GM06990 (cell line): ENCODE data around the gene PKD2L1.

ENCODE experiments used
- DNase-seq: peaks from one replicate; pipeline ENCODE4 v3.0.0-alpha.2; 2011; ENCODE audit not compliant: insufficient read length; ENCODE audit errors: extremely low read depth
- H3K27me3 ChIP-seq: replicated peaks from 2 replicates; pipeline ENCODE4 v1.6.0; 2011; ENCODE audit warnings: low read length; ENCODE audit not compliant: control insufficient read depth, insufficient read depth
- H3K36me3 ChIP-seq: 2 replicates; pipeline ENCODE4 v1.5.1; 2011; ENCODE audit warnings: low read length; ENCODE audit not compliant: control insufficient read depth, insufficient read depth
- H3K4me3 ChIP-seq: replicated peaks from 2 replicates; pipeline ENCODE4 v1.5.1; 2011; ENCODE audit warnings: low read depth, mild to moderate bottlenecking, control low read depth, low read length
- TF ChIP-seq, protein P1 (sequence below): IDR thresholded peaks from 2 replicates; pipeline ENCODE4 v1.5.1; 2011; ENCODE audit warnings: low read length, control low read depth, mild to moderate bottlenecking, inconsistent platforms; ENCODE audit not compliant: insufficient read depth, poor library complexity, severe bottlenecking

The PKD2L1 gene

DNA sequence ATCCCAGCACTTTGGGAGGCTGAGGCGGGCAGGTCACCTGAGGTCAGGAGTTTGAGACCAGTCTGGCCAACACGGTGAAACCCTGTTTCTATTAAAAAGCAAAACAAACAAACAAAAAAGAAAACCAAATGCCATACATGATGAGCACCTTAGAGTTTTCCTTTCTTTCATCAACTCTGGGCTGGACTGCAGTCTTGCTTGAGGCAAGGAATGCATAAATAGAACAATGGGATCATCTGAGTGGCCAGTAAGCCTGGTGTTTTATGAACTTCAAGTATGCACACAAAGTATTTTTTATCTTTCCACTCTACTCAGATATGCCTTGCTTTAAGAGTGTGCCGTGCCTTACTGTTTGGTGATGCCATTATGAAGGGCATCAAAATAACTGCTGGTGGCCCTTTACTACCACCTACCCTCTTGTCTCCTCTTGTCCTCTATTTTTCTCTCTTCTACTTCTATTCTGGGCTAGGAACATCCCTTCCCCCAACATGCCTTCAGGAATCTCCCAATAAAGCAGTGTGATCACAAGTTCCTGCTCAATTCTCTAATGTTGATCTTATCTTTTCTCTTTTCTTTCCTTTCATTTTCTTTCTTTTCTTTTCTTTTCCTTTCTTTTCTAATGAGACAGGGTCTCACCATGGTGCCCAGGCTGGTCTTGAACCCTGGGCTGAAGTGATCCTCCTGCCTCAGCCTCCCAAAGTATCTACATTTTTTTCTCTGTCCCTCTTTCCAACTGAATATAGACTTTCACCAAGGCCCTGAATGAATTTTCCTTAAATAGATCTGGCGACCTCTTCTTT lies 27.2 kb upstream of the PKD2L1 start:
- Histone ChIP-seq H3K27me3 (no peaks in the 10 kb centered on the region), H3K4me3 (no peak overlapping the region), H3K36me3 (peaks cover 25% of the 10 kb centered on the region)
- DNase-seq, result no peak
- TF ChIP-seq, protein P1, sequence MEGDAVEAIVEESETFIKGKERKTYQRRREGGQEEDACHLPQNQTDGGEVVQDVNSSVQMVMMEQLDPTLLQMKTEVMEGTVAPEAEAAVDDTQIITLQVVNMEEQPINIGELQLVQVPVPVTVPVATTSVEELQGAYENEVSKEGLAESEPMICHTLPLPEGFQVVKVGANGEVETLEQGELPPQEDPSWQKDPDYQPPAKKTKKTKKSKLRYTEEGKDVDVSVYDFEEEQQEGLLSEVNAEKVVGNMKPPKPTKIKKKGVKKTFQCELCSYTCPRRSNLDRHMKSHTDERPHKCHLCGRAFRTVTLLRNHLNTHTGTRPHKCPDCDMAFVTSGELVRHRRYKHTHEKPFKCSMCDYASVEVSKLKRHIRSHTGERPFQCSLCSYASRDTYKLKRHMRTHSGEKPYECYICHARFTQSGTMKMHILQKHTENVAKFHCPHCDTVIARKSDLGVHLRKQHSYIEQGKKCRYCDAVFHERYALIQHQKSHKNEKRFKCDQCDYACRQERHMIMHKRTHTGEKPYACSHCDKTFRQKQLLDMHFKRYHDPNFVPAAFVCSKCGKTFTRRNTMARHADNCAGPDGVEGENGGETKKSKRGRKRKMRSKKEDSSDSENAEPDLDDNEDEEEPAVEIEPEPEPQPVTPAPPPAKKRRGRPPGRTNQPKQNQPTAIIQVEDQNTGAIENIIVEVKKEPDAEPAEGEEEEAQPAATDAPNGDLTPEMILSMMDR, result no peak

- TF ChIP-seq, protein P1, result no peak
- Histone ChIP-seq H3K4me3 (no peak overlapping the region), H3K36me3 (peaks cover 31% of the 10 kb centered on the region), H3K27me3 (no peaks in the 10 kb centered on the region)
- no peak for DNase-seq
Observed at GRCh38 chr10:100356067-100357017, 26.3 kb upstream of the PKD2L1 start.

- no peak overlapping the region for H3K4me3 ChIP-seq
- peaks cover 34% of the 10 kb centered on the region for H3K36me3 ChIP-seq
- H3K27me3 ChIP-seq, result no peaks in the 10 kb centered on the region
- TF ChIP-seq, protein P1, result no peak
- DNase-seq, result no peak
Observed at GRCh38 chr10:100355086-100355485, 25.1 kb upstream of the PKD2L1 start.

DNA sequence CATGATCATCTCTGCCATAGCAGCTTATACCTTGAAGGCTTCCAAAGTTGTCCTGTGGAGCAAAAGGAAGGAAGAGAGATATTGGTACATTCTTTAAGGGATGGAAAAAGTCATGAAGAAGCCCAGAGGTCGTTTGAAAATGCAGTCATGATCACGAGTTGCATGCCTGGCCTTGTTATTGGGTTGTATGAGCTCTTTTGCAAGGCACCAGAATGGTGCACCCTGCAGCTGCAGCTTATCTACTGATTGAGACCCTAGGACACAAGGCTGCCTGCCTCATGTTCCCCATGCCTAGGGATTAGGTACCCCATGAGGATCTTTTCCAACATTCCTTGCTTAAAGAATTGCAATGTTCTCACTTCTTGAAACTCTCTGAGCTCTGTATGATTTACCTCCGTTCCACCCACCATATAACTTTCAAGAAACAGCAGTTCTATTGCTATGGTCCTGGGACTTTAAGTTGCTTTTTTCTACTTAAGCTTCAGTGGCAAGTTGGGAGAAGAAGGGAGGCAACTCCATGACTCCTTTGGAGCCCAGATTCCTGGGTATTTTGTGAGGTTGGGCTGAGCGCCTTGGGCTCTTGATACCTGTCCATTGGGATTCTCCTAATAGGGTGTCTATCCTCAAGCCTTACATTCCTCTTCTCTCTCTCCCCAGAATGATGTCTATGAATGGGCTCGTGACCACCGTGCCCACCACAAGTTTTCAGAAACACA lies 23.9 kb upstream of the PKD2L1 start:
- TF ChIP-seq, protein P1, result no peak
- H3K36me3 ChIP-seq, result peaks cover 40% of the 10 kb centered on the region
- no peak for DNase-seq
- H3K27me3 ChIP-seq, result no peaks in the 10 kb centered on the region
- no peak overlapping the region for H3K4me3 ChIP-seq

DNA sequence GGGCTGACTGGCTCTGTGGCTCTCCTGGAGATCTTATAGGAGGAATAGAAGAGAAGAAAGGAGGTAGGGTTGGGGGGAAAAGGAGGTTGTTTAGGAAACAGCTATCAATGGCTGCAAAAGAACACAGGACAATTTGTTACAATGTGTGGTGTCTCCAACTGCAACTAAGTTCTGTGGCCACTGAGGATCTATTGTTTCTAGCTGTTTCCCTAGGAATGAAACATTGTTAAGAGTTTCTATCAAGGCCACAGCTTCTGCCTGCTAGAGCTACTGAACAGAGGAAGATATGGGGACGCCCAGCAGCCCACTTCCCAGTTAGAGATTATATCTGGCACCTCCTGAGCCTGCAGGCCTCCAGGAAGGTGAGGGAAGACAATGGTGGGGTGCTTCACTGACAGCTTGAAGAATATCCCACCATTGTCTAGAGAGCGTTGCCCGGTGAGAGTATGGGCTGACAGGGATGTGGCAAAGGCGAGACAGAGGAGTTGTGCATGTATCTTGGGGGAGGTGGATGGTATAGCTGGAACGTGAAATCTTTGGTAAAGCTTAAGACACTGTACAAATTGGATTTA lies 21.0 kb upstream of the PKD2L1 start:
- TF ChIP-seq, protein P1, result no peak
- no peak for DNase-seq
- Histone ChIP-seq H3K36me3 (peaks cover 38% of the 10 kb centered on the region), H3K27me3 (no peaks in the 10 kb centered on the region), H3K4me3 (no peak overlapping the region)
